ENCODE data around the gene KCNMA1.

KCNMA1 gene

GRCh38 chr10:77498829-77499228 lies 138.8 kb downstream of the KCNMA1 start:
- no peak overlapping the region for H2AFZ ChIP-seq (ENCODE audit: low read depth, low read length, severe bottlenecking)
- H4K20me1 ChIP-seq (ENCODE audit: low read depth, low read length): no peaks in the 10 kb centered on the region
- no peak overlapping the region for H3K4me3 ChIP-seq (ENCODE audit: insufficient read depth, low read length, poor library complexity, severe bottlenecking)
- no peaks in the 10 kb centered on the region for H3F3A ChIP-seq (ENCODE audit: insufficient read depth)
- no peak overlapping the region for H3K27ac ChIP-seq (ENCODE audit: low read depth, low read length)
- no peaks in the 10 kb centered on the region for H3K79me2 ChIP-seq (ENCODE audit: insufficient read depth, low read length)
- H3K9me3 ChIP-seq (ENCODE audit: insufficient read depth, low read length): no peaks in the 10 kb centered on the region
- no peak for TF ChIP-seq CTCF (IDR thresholded peaks at IDR 0.05; ENCODE audit: insufficient read depth, low read length, poor library complexity, severe bottlenecking)
- TF ChIP-seq EZH2phosphoT487 (conservative IDR thresholded peaks at IDR 0.05; ENCODE audit: low read length): no peak
- H3K9ac ChIP-seq (ENCODE audit: low read length): no peak overlapping the region
- no peak overlapping the region for H3K4me2 ChIP-seq (ENCODE audit: low read depth, low read length, poor library complexity, severe bottlenecking)
- no peaks in the 10 kb centered on the region for H3K36me3 ChIP-seq (ENCODE audit: low read length)
- H3K9me2 ChIP-seq (replicated peaks; ENCODE audit: insufficient read depth, low read length): no peaks in the 10 kb centered on the region
- H3K27me3 ChIP-seq (ENCODE audit: low read length): no peaks in the 10 kb centered on the region

- Histone ChIP-seq H3K36me3 (ENCODE audit: low read length) (no peaks in the 10 kb centered on the region), H3K27me3 (ENCODE audit: low read length) (no peaks in the 10 kb centered on the region), H2AFZ (ENCODE audit: low read depth, low read length, severe bottlenecking) (no peak overlapping the region), H3K4me3 (ENCODE audit: insufficient read depth, low read length, poor library complexity, severe bottlenecking) (no peak overlapping the region), H3K27ac (ENCODE audit: low read depth, low read length) (no peak overlapping the region), H3K4me2 (ENCODE audit: low read depth, low read length, poor library complexity, severe bottlenecking) (no peak overlapping the region), H4K20me1 (ENCODE audit: low read depth, low read length) (no peaks in the 10 kb centered on the region), H3K9me3 (ENCODE audit: insufficient read depth, low read length) (no peaks in the 10 kb centered on the region), H3K79me2 (ENCODE audit: insufficient read depth, low read length) (no peaks in the 10 kb centered on the region), H3K9ac (ENCODE audit: low read length) (no peak overlapping the region), H3K9me2 (replicated peaks; ENCODE audit: insufficient read depth, low read length) (no peaks in the 10 kb centered on the region), H3F3A (ENCODE audit: insufficient read depth) (no peaks in the 10 kb centered on the region)
- TF ChIP-seq EZH2phosphoT487 (conservative IDR thresholded peaks at IDR 0.05; ENCODE audit: low read length) (no peak), CTCF (IDR thresholded peaks at IDR 0.05; ENCODE audit: insufficient read depth, low read length, poor library complexity, severe bottlenecking) (no peak)
Observed at GRCh38 chr10:77498210-77498609, 139.4 kb downstream of the KCNMA1 start.

- Histone ChIP-seq H3K9me2 (replicated peaks; ENCODE audit: insufficient read depth, low read length) (no peaks in the 10 kb centered on the region), H3K9me3 (ENCODE audit: insufficient read depth, low read length) (no peaks in the 10 kb centered on the region), H3K9ac (ENCODE audit: low read length) (no peak overlapping the region), H3K36me3 (ENCODE audit: low read length) (no peaks in the 10 kb centered on the region), H3F3A (ENCODE audit: insufficient read depth) (no peaks in the 10 kb centered on the region), H3K27ac (ENCODE audit: low read depth, low read length) (no peak overlapping the region), H3K4me2 (ENCODE audit: low read depth, low read length, poor library complexity, severe bottlenecking) (no peak overlapping the region), H4K20me1 (ENCODE audit: low read depth, low read length) (no peaks in the 10 kb centered on the region), H2AFZ (ENCODE audit: low read depth, low read length, severe bottlenecking) (no peak overlapping the region), H3K27me3 (ENCODE audit: low read length) (no peaks in the 10 kb centered on the region), H3K4me3 (ENCODE audit: insufficient read depth, low read length, poor library complexity, severe bottlenecking) (no peak overlapping the region), H3K79me2 (ENCODE audit: insufficient read depth, low read length) (no peaks in the 10 kb centered on the region)
- TF ChIP-seq CTCF (IDR thresholded peaks at IDR 0.05; ENCODE audit: insufficient read depth, low read length, poor library complexity, severe bottlenecking) (no peak), EZH2phosphoT487 (conservative IDR thresholded peaks at IDR 0.05; ENCODE audit: low read length) (no peak)
Observed at GRCh38 chr10:77497748-77498147, 139.9 kb downstream of the KCNMA1 start.

All from SU-DHL-6 (cell line).